ENCODE data around the gene SUPT3H.

SUPT3H gene

DNA sequence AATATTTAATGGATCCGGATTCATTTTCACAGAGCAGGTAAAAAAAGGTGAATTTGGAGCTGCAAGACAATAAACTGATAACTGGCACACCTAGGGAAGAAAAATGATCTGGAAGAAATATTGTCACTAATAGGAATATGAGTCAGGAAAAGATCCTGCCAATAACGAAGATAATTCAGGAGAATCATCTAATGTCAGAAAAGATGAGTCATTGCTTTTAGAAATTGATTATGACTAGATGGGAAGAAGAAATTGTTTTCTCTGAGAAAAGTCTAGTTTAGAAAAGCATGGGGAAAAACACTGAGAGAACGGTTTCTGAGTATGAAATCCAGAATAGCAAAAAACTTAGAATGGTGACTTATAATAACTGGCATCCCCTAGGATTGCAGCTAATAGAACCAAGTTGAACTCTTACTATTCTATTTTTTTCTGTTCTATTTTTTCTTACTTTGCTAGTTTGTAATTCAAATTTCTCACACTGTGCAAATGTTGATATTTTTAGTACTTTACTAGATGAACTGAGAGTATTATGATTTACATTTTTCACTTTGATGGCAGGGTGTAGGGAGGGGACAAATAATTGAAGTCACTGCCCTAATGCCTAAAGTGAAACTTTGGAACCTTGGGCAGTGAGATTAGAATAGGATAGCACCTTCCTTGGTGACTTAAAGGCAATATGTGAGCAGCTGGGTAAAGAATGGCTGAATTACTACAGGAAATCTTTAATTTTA is 38.2 kb upstream of the SUPT3H start:
- no peak for FAIRE-seq
- no peak for DNase-seq (ENCODE audit: insufficient read length, low spot score)

DNA sequence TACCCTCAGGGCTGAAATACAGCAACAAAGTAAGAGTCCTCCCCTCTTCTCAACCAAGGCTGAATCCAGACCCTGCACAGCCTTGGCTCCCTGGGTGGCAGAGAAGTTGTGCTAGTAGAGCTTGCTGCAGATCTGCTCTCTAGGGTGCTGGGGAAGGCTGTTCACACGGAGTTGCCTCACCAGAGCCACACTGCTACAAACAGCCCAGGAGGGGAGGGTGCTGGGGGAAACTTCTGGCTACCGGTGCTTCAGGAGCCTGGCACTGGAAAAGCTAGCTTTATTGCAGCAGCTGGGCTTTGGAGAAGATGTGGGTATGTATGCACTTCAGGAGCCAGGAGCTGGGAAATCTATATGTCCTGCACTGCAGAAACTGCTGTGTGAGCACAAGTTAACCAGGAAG is 37.6 kb upstream of the SUPT3H start:
- no peak for DNase-seq (ENCODE audit: insufficient read length, low spot score)
- TF ChIP-seq CTCF (IDR thresholded peaks at IDR 0.05; ENCODE audit: insufficient read depth, missing control alignments), result no peak
- FAIRE-seq, result no peak

More for the DNA sequence above, 38.2 kb upstream of the SUPT3H start:
- no peak for TF ChIP-seq CTCF (IDR thresholded peaks at IDR 0.05; ENCODE audit: insufficient read depth, missing control alignments)

GRCh38 chr6:45411959-45412358 is 34.2 kb upstream of the SUPT3H start:
- FAIRE-seq (no peak), DNase-seq (ENCODE audit: insufficient read length, low spot score) (no peak)
- TF ChIP-seq CTCF (IDR thresholded peaks at IDR 0.05; ENCODE audit: insufficient read depth, missing control alignments), result no peak

DNA sequence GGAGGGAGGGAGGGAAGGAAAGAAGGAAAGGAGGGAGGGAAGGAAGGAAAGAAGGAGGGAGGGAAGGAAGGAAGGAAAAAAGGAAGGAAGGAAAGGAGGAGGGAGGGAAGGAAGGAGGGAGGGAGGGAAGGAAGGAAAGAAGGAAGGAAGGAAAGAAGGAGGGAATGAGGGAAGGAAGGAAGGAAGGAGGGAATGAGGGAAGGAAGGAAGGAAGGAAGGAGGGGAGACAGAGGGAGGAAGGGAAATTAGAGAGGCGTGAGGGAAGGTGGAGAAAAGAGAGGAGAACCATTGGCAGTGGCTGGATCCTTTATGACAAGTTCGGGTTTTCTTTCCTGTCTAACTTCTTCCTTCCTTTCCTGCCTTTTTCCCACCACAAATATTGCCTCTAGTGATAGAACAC is 22.3 kb upstream of the SUPT3H start:
- no peak for TF ChIP-seq CTCF (IDR thresholded peaks at IDR 0.05; ENCODE audit: insufficient read depth, missing control alignments)
- FAIRE-seq, result no peak
- no peak for DNase-seq (ENCODE audit: insufficient read length, low spot score)

- FAIRE-seq (no peak), DNase-seq (ENCODE audit: insufficient read length, low spot score) (no peak)
- TF ChIP-seq CTCF (IDR thresholded peaks at IDR 0.05; ENCODE audit: insufficient read depth, missing control alignments), result no peak
These were observed 20.5 kb upstream of the SUPT3H start for GRCh38 chr6:45398075-45398813.

GRCh38 chr6:45394586-45395095 is 16.9 kb upstream of the SUPT3H start:
- TF ChIP-seq CTCF (IDR thresholded peaks at IDR 0.05; ENCODE audit: insufficient read depth, missing control alignments), result no peak
- no peak for FAIRE-seq
- no peak for DNase-seq (ENCODE audit: insufficient read length, low spot score)

GRCh38 chr6:45388328-45388727 is 10.6 kb upstream of the SUPT3H start:
- DNase-seq (ENCODE audit: insufficient read length, low spot score), result no peak
- FAIRE-seq, result no peak
- TF ChIP-seq CTCF (IDR thresholded peaks at IDR 0.05; ENCODE audit: insufficient read depth, missing control alignments), result no peak
